Measurements from ENCODE around the gene CWF19L1. TPM values are rescaled to one million over a fixed set of nuclear protein-coding genes. Genes with fewer than 3 reads are reported as not detected.

The CWF19L1 gene
- total RNA-seq: 10 to 100 TPM in 3 of 4 donors, 1 to 10 TPM in 1; 6.7 to 22.1 (median 19.4) TPM

GRCh38 chr10:100267239-100268104, at the start of gene CWF19L1:
Gene CWF19L1 (minus strand): TSS chr10:100267638. CDS start chr10:100267593, 45 bp downstream.
- TF ChIP-seq POLR2A (IDR thresholded peaks at IDR 0.05): peak in 3 of 4 donors; percentile 6 to 41 (median 23)
- TF ChIP-seq CTCF (IDR thresholded peaks at IDR 0.05): no peak
- H3K9me3 ChIP-seq: no peaks in the 10 kb centered on the region
- WGBS, 2 donors: 3 to 7% methylated on average over 32 to 36 of the region's 49 CpGs
- H3K27ac ChIP-seq: peak within 1 kb of the TSS; percentile 85 to 91 (median 88)
- H3K4me1 ChIP-seq: peaks cover 12 to 35% (median 14%) of the 10 kb centered on the region in 3 donors
- H3K27me3 ChIP-seq: no peaks in the 10 kb centered on the region
- H3K36me3 ChIP-seq: no peaks in the 10 kb centered on the region
- DNase-seq: peak; percentile 33
- H3K4me3 ChIP-seq: peak within 1 kb of the TSS; percentile 78 to 97 (median 90)
- intact Hi-C loops (cut with DNase I): no loop called here

GRCh38 chr10:100315615-100316014, 48.2 kb upstream of the CWF19L1 start:
- Histone ChIP-seq H3K27ac (no peak overlapping the region), H3K4me1 (peaks cover 0 to 25% (median 4%) of the 10 kb centered on the region in 3 donors), H3K36me3 (no peaks in the 10 kb centered on the region), H3K27me3 (peaks cover 0 to 88% (median 0%) of the 10 kb centered on the region in 4 donors), H3K9me3 (no peaks in the 10 kb centered on the region), H3K4me3 (no peak overlapping the region)
- TF ChIP-seq POLR2A (IDR thresholded peaks at IDR 0.05) (no peak), CTCF (IDR thresholded peaks at IDR 0.05) (no peak)
- WGBS, 2 donors: 62 to 75% methylated on average over 4 of the region's 4 CpGs
- intact Hi-C loops (cut with DNase I): no loop called here
- DNase-seq: no peak

- TF ChIP-seq POLR2A (IDR thresholded peaks at IDR 0.05) (no peak), CTCF (IDR thresholded peaks at IDR 0.05) (no peak)
- no peak overlapping the region for H3K4me3 ChIP-seq
- 38% methylated on average over 4 of the region's 4 CpGs for WGBS, 2 donors
- no peaks in the 10 kb centered on the region for H3K9me3 ChIP-seq
- peaks cover 0 to 62% (median 9%) of the 10 kb centered on the region in 3 donors for H3K4me1 ChIP-seq
- no peak for DNase-seq
- intact Hi-C loops (cut with DNase I): no loop called here
- H3K27me3 ChIP-seq: peaks cover 0 to 69% (median 0%) of the 10 kb centered on the region in 4 donors
- H3K27ac ChIP-seq: peak overlapping the region; percentile 79 to 86 (median 82)
- H3K36me3 ChIP-seq: no peaks in the 10 kb centered on the region
Observed at GRCh38 chr10:100311298-100311697, 43.9 kb upstream of the CWF19L1 start.

- no peak for TF ChIP-seq POLR2A (IDR thresholded peaks at IDR 0.05)
- TF ChIP-seq CTCF (IDR thresholded peaks at IDR 0.05): no peak
- peaks cover 0 to 58% (median 0%) of the 10 kb centered on the region in 4 donors for H3K27me3 ChIP-seq
- H3K27ac ChIP-seq: peak overlapping the region in 3 of 4 donors; percentile 52 to 83 (median 79)
- H3K4me1 ChIP-seq: peaks cover 0 to 62% (median 10%) of the 10 kb centered on the region in 3 donors
- no peaks in the 10 kb centered on the region for H3K9me3 ChIP-seq
- H3K36me3 ChIP-seq: no peaks in the 10 kb centered on the region
- no peak overlapping the region for H3K4me3 ChIP-seq
- WGBS, 2 donors: 60 to 74% methylated on average over 3 of the region's 3 CpGs
- intact Hi-C loops (cut with DNase I): no loop called here
- no peak for DNase-seq
Observed at GRCh38 chr10:100307684-100308083, 40.2 kb upstream of the CWF19L1 start.

- H3K4me1 ChIP-seq: peaks cover 0 to 53% (median 10%) of the 10 kb centered on the region in 3 donors
- TF ChIP-seq CTCF (IDR thresholded peaks at IDR 0.05) (no peak), POLR2A (IDR thresholded peaks at IDR 0.05) (no peak)
- WGBS, 2 donors: 31 to 58% methylated on average over 5 of the region's 5 CpGs
- peaks cover 0 to 56% (median 0%) of the 10 kb centered on the region in 4 donors for H3K27me3 ChIP-seq
- H3K9me3 ChIP-seq: no peaks in the 10 kb centered on the region
- H3K36me3 ChIP-seq: no peaks in the 10 kb centered on the region
- intact Hi-C loops (cut with DNase I): no loop called here
- DNase-seq: no peak
- H3K27ac ChIP-seq: peak overlapping the region; percentile 55 to 83 (median 74)
- H3K4me3 ChIP-seq: no peak overlapping the region
Observed at GRCh38 chr10:100306861-100307260, 39.4 kb upstream of the CWF19L1 start.

All from esophagus squamous epithelium (tissue), 5 donors.